Measurements from ENCODE around the gene GPR21.

Gene GPR21

DNA sequence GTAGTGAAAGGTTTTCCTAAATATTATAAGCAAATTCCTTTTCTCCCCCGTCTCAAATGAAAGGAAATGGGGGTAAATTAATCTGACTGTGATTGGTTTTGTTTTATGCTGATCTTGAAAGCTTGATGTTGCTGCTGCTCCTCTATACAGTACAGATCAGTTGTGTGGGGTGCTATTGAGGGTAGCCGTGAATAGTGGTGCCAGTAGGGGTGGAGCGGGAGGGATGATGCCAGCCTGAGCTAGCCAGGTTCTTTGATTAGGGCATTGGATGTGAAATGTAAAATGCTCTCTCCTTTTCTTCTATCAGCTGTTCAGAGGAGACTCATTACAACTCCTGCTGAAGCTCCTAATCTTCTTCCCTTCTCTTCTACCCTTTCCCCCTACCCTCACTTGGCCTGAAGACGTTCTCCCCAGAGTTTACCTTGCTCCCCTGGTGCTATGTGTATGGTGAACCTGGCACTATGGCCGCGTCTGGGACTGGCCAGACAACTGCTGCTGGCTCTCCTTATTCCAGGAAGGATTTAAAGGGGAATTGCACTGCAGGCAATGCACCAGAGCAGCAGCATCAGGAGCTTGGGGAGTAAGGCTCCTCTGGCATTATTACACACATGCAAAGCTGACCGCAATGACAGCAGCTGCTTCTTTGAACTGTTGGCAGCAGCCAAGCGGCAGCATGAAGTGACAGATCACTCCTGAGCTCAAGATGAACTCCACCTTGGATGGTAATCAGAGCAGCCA is 566 bp downstream of the GPR21 start:
- Histone ChIP-seq H3K4me1 (ENCODE audit: control insufficient read depth, insufficient read depth, low read length) (0 out of 2 replicates have a peak, but pooled peaks cover 4% of the 10 kb centered on the region), H3K27ac (ENCODE audit: low read depth, low read length) (no peak overlapping the region), H3K27me3 (ENCODE audit: control insufficient read depth, insufficient read depth, low read length) (no peaks in the 10 kb centered on the region), H3K9ac (ENCODE audit: low read depth, low read length) (no peak overlapping the region), H3K9me3 (ENCODE audit: control insufficient read depth, insufficient read depth, low read length) (no peaks in the 10 kb centered on the region), H3K4me3 (ENCODE audit: low read depth, low read length) (no peak overlapping the region), H3K36me3 (ENCODE audit: control insufficient read depth, insufficient read depth, low read length) (peaks cover 34% of the 10 kb centered on the region)

DNA sequence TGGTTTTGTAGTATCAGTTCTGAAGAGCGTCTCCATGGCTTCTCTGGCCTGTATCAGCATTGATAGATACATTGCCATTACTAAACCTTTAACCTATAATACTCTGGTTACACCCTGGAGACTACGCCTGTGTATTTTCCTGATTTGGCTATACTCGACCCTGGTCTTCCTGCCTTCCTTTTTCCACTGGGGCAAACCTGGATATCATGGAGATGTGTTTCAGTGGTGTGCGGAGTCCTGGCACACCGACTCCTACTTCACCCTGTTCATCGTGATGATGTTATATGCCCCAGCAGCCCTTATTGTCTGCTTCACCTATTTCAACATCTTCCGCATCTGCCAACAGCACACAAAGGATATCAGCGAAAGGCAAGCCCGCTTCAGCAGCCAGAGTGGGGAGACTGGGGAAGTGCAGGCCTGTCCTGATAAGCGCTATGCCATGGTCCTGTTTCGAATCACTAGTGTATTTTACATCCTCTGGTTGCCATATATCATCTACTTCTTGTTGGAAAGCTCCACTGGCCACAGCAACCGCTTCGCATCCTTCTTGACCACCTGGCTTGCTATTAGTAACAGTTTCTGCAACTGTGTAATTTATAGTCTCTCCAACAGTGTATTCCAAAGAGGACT is 1.5 kb downstream of the GPR21 start:
- Histone ChIP-seq H3K4me1 (ENCODE audit: control insufficient read depth, insufficient read depth, low read length) (0 out of 2 replicates have a peak, but pooled peaks cover 4% of the 10 kb centered on the region), H3K9ac (ENCODE audit: low read depth, low read length) (no peak overlapping the region), H3K4me3 (ENCODE audit: low read depth, low read length) (no peak overlapping the region), H3K27me3 (ENCODE audit: control insufficient read depth, insufficient read depth, low read length) (no peaks in the 10 kb centered on the region), H3K36me3 (ENCODE audit: control insufficient read depth, insufficient read depth, low read length) (peaks cover 26% of the 10 kb centered on the region), H3K9me3 (ENCODE audit: control insufficient read depth, insufficient read depth, low read length) (no peaks in the 10 kb centered on the region), H3K27ac (ENCODE audit: low read depth, low read length) (no peak overlapping the region)

DNA sequence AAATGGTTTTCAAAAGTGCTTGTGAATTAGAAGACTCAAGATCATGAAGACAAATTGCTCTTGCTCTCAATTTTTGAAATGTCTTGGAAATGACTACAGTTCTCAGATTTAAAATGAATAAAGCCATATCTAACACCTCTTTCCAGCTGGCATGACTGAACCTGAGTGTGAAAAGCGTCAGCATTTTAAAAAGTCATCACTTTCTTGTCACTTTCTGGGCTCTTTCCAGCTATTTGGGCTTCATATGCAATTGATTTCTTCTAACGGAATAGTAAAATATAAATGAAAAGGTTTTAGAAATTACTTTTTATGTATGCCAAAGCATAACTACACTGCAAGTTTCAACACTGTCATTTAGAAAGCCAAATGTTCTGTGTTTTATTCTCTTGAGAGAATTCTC is 2.3 kb downstream of the GPR21 start:
- no peaks in the 10 kb centered on the region for H3K27me3 ChIP-seq (ENCODE audit: control insufficient read depth, insufficient read depth, low read length)
- no peak overlapping the region for H3K27ac ChIP-seq (ENCODE audit: low read depth, low read length)
- H3K9ac ChIP-seq (ENCODE audit: low read depth, low read length) = no peak overlapping the region
- H3K36me3 ChIP-seq (ENCODE audit: control insufficient read depth, insufficient read depth, low read length) = peaks cover 21% of the 10 kb centered on the region
- 0 out of 2 replicates have a peak, but pooled peaks cover 4% of the 10 kb centered on the region for H3K4me1 ChIP-seq (ENCODE audit: control insufficient read depth, insufficient read depth, low read length)
- H3K9me3 ChIP-seq (ENCODE audit: control insufficient read depth, insufficient read depth, low read length) = no peaks in the 10 kb centered on the region
- no peak overlapping the region for H3K4me3 ChIP-seq (ENCODE audit: low read depth, low read length)

DNA sequence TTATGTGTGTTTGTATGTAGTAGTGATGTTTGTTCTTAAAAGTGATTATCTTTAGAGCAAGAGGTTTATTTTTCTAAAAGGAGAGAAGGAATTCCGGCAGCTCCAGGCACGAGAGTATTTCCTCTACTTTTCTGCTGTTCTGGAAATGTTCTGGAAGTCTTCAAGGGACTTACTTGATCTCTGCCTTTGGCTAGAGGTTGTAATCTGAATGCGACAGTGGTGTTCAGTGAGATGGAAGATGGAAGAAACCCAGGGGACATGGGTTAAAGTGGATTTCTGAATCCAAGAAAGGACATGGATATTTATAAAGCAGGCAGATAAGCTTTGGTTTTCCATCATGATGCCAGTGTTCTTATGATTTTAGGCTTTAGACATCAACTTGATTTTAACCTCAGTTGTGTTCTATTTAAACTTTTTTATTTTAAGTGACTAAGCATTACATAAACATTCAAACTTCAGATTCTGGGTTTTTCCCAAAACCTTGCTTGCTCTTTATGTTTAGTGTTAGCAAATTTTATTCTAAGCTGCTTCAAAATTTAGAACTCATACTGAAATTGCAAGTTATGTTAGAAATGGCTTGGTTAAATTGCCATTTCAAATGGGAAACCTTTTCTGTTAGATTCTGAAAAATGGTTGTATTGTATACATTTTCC is 3.6 kb downstream of the GPR21 start:
- H3K4me1 ChIP-seq (ENCODE audit: control insufficient read depth, insufficient read depth, low read length) = 0 out of 2 replicates have a peak, but pooled peaks cover 4% of the 10 kb centered on the region
- no peaks in the 10 kb centered on the region for H3K9me3 ChIP-seq (ENCODE audit: control insufficient read depth, insufficient read depth, low read length)
- H3K27me3 ChIP-seq (ENCODE audit: control insufficient read depth, insufficient read depth, low read length) = no peaks in the 10 kb centered on the region
- no peak overlapping the region for H3K9ac ChIP-seq (ENCODE audit: low read depth, low read length)
- no peak overlapping the region for H3K27ac ChIP-seq (ENCODE audit: low read depth, low read length)
- peaks cover 28% of the 10 kb centered on the region for H3K36me3 ChIP-seq (ENCODE audit: control insufficient read depth, insufficient read depth, low read length)
- H3K4me3 ChIP-seq (ENCODE audit: low read depth, low read length) = no peak overlapping the region

DNA sequence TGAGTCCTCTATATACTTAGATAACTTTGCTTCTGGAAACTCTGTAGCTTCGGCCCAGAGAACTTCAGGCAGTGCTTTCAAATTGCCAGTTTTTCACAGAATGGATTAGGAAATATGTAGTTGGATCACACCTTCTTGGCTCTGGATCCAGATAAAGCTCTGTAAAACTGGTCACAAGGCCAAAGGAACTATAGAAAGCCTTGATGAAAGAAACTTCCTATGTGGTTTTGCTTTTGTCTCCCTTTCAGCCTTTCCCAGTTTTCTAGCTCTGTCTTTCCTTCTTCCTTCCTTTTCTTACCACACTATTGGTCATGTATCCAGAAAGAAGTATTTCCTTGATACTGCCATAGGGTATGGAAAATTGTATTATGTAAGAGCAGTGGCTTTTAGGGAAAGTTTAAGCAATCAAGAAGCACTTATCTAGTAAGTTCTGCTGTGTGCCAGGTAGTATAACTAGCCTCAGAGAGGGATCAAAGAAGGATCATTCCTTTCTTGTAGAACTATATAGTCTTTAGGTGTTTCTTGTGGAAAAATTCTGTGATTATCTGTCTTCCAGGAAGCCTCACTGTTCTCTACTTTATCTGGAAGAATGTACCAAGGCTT is 6.3 kb downstream of the GPR21 start:
- Histone ChIP-seq H3K9ac (ENCODE audit: low read depth, low read length) (no peak overlapping the region), H3K4me3 (ENCODE audit: low read depth, low read length) (no peak overlapping the region), H3K27me3 (ENCODE audit: control insufficient read depth, insufficient read depth, low read length) (no peaks in the 10 kb centered on the region), H3K36me3 (ENCODE audit: control insufficient read depth, insufficient read depth, low read length) (peaks cover 18% of the 10 kb centered on the region), H3K9me3 (ENCODE audit: control insufficient read depth, insufficient read depth, low read length) (no peaks in the 10 kb centered on the region), H3K4me1 (ENCODE audit: control insufficient read depth, insufficient read depth, low read length) (no peaks in the 10 kb centered on the region), H3K27ac (ENCODE audit: low read depth, low read length) (no peak overlapping the region)

DNA sequence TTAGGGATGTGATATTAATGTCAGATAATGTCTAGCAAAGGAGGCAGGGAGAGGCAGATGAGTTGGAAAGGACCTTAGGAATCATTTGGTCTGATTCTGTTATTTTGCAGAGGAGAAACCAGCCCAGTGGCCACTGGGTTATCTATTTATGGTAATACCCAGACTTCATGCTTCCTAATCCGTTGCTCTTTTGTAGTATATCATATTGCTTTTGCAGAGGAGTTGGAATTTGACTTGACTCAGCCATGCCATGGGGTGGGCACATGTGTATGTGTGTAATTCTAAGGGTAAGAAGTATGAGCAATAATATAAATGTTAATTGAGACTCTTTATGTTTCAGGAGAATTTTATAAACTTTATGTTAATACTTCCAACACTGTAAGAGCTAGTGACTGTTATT is 7.3 kb downstream of the GPR21 start:
- Histone ChIP-seq H3K27ac (ENCODE audit: low read depth, low read length) (no peak overlapping the region), H3K36me3 (ENCODE audit: control insufficient read depth, insufficient read depth, low read length) (peaks cover 11% of the 10 kb centered on the region), H3K4me3 (ENCODE audit: low read depth, low read length) (no peak overlapping the region), H3K9me3 (ENCODE audit: control insufficient read depth, insufficient read depth, low read length) (no peaks in the 10 kb centered on the region), H3K9ac (ENCODE audit: low read depth, low read length) (no peak overlapping the region), H3K27me3 (ENCODE audit: control insufficient read depth, insufficient read depth, low read length) (no peaks in the 10 kb centered on the region), H3K4me1 (ENCODE audit: control insufficient read depth, insufficient read depth, low read length) (no peaks in the 10 kb centered on the region)

DNA sequence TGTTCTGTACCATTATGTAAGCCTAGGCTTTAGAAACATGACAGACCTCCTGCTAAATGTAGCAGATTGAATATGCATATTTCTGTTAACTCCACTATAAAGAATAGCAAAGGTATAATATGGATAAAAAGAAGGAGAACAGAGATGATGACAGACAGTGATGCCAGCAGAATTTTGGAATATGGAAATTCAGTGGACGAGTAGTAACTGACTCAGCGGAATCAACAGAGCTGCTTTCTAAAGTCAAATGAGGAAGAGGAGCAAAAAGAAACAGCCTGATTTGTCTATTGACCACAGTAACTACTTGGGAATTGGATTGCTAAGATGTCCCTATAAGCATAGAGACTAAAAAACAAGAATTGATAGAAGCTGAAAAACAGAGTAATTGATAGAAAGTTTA is 8.0 kb downstream of the GPR21 start:
- no peak overlapping the region for H3K9ac ChIP-seq (ENCODE audit: low read depth, low read length)
- H3K4me3 ChIP-seq (ENCODE audit: low read depth, low read length) = no peak overlapping the region
- H3K4me1 ChIP-seq (ENCODE audit: control insufficient read depth, insufficient read depth, low read length) = no peaks in the 10 kb centered on the region
- no peaks in the 10 kb centered on the region for H3K9me3 ChIP-seq (ENCODE audit: control insufficient read depth, insufficient read depth, low read length)
- H3K27ac ChIP-seq (ENCODE audit: low read depth, low read length) = no peak overlapping the region
- no peaks in the 10 kb centered on the region for H3K27me3 ChIP-seq (ENCODE audit: control insufficient read depth, insufficient read depth, low read length)
- H3K36me3 ChIP-seq (ENCODE audit: control insufficient read depth, insufficient read depth, low read length) = peaks cover 9% of the 10 kb centered on the region

DNA sequence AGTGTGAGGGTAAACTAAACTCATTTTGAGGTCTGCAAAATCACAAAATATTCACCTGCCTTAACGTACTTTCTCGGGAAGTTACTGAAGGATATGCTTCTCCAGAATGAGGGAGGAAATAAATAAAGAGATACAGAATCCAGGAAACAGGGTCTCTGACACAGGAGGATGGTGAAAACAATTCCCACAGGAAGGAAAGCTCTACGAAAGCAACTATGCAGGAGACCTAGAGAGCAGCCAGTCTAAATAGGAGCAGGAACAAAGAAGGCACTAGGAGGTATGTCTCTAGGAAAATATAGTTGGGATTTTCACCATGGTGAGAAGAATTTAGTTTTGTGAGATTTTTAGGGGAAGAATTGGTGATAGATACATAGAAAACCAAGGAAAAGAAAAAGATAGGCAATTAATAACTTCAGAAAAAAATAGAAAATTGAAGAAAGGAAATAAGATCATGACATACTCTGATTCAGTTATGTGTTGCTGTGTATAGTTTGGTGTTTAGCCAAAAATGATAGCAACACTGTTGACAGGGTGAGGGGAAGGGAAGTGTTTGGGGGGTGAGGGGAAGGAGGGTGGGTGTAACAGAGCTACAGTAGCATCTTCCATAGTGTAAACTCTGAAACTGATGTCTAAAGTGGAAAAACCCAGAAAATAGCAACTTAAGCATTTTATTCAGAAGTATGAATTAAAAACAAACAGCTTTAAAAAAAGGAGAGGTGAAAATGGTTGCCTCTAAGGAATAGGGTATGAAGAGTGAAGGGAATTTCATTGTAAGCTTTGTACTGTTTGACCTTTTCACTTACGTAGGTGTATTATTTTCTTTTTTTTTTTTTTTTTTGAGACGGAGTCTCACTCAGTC is 9.8 kb downstream of the GPR21 start:
- Histone ChIP-seq H3K36me3 (ENCODE audit: control insufficient read depth, insufficient read depth, low read length) (peaks cover 9% of the 10 kb centered on the region), H3K9ac (ENCODE audit: low read depth, low read length) (no peak overlapping the region), H3K4me3 (ENCODE audit: low read depth, low read length) (no peak overlapping the region), H3K9me3 (ENCODE audit: control insufficient read depth, insufficient read depth, low read length) (no peaks in the 10 kb centered on the region), H3K27me3 (ENCODE audit: control insufficient read depth, insufficient read depth, low read length) (no peaks in the 10 kb centered on the region), H3K27ac (ENCODE audit: low read depth, low read length) (no peak overlapping the region), H3K4me1 (ENCODE audit: control insufficient read depth, insufficient read depth, low read length) (no peaks in the 10 kb centered on the region)

DNA sequence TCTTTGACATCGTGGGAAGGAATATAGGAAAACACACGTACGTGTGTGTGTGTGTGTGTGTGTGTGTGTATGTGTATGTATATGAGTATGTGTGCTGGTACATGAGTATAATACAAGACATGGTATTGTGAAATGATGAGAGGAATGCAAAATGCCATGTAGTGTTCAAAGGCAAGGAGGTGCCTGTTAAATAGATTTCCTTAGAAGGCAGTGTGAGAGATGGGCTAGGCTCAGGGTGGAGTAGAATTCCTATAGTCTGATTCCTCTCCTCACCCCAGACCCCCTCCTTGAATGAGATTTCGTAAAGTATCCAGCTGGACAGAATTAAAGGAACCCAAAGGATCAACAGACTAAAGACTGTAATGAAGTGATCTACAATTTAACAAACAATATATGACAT is 11.1 kb downstream of the GPR21 start:
- Histone ChIP-seq H3K4me1 (ENCODE audit: control insufficient read depth, insufficient read depth, low read length) (no peaks in the 10 kb centered on the region), H3K36me3 (ENCODE audit: control insufficient read depth, insufficient read depth, low read length) (peaks cover 17% of the 10 kb centered on the region), H3K27me3 (ENCODE audit: control insufficient read depth, insufficient read depth, low read length) (no peaks in the 10 kb centered on the region), H3K9me3 (ENCODE audit: control insufficient read depth, insufficient read depth, low read length) (no peaks in the 10 kb centered on the region), H3K9ac (ENCODE audit: low read depth, low read length) (no peak overlapping the region), H3K27ac (ENCODE audit: low read depth, low read length) (no peak overlapping the region), H3K4me3 (ENCODE audit: low read depth, low read length) (no peak overlapping the region)

DNA sequence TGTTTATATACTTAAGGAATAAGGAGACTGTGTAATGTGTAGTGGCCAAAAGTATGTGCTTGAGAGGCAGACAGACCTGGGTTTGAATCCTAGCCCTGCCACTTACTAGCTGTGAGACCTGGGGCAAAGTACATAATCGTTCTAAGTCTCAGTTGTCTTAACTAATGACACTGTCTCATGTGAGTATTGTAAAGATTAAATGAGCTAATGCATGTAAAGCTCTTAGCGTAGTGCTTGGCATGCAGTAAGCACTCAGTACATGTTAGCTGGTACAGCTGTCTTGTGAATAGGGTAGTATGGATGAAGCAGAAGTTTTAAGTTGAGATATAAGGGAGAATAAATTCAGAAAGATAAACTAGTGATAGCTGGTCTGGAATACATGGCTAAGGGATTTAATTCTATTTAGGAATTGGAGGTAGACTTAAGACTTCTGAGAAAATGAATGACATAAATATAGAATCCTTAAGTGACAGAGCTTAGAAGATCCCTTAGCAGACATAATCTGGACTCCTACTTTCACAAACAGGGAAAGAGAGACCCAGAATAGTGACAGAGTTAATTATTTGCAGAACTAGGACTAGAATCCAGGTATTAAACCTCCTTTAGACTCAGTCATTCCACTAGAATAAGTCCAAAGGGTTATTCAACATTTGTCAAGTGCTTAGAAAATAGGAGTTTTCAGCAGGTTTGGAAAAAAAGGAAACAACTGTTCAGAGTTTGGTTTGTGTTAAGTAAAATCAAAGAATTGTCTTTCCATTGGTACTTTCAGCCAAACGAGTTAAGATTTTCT is 13.1 kb downstream of the GPR21 start:
- H3K9me3 ChIP-seq (ENCODE audit: control insufficient read depth, insufficient read depth, low read length) = no peaks in the 10 kb centered on the region
- H3K36me3 ChIP-seq (ENCODE audit: control insufficient read depth, insufficient read depth, low read length) = peaks cover 13% of the 10 kb centered on the region
- H3K27me3 ChIP-seq (ENCODE audit: control insufficient read depth, insufficient read depth, low read length) = no peaks in the 10 kb centered on the region
- H3K9ac ChIP-seq (ENCODE audit: low read depth, low read length) = no peak overlapping the region
- H3K4me1 ChIP-seq (ENCODE audit: control insufficient read depth, insufficient read depth, low read length) = no peaks in the 10 kb centered on the region
- no peak overlapping the region for H3K27ac ChIP-seq (ENCODE audit: low read depth, low read length)
- no peak overlapping the region for H3K4me3 ChIP-seq (ENCODE audit: low read depth, low read length)
